ENCODE measurements around the gene SSPN. TPM values are rescaled to one million over a fixed set of nuclear protein-coding genes. Genes with fewer than 3 reads are reported as not detected.
"Not testable (repeated sequence)": the region's sequence is repeated elsewhere in the genome, so short reads cannot be mapped to it uniquely, and the experiment has no call there.

SSPN gene
- total and polyA plus RNA-seq, 4 donors, result 1.2 to 11.4 (median 6.2) TPM

- peaks cover 0 to 19% (median 0%) of the 10 kb centered on the region in 5 donors for H3K4me1 ChIP-seq (ENCODE audit: control insufficient read depth in 5 of 5, insufficient read depth in 5 of 5, low read length in 5 of 5)
- no peak for DNase-seq
- H3K27ac ChIP-seq (ENCODE audit: low read depth in 1 of 2, low read length in 1 of 2), result no peak overlapping the region
- WGBS, 2 donors, result 70 to 73% methylated on average over 4 of the region's 4 CpGs
- no peak overlapping the region for H3K4me3 ChIP-seq
- TF ChIP-seq CTCF (IDR thresholded peaks at IDR 0.05; ENCODE audit: control extremely low read depth, extremely low read depth), result no peak
- peaks cover 0 to 7% (median 4%) of the 10 kb centered on the region in 3 donors for H3K27me3 ChIP-seq (ENCODE audit: control insufficient read depth in 3 of 3, insufficient read depth in 3 of 3, low read length in 2 of 3)
- H3K36me3 ChIP-seq (ENCODE audit: control insufficient read depth in 4 of 4, insufficient read depth in 4 of 4, low read length in 4 of 4), result no peaks in the 10 kb centered on the region
- H3K9me3 ChIP-seq (ENCODE audit: control insufficient read depth in 4 of 4, insufficient read depth in 3 of 4, low read length in 3 of 4), result no peaks in the 10 kb centered on the region
- no peak for ATAC-seq (ENCODE audit: insufficient read depth, low FRiP score)
- no peak overlapping the region for H3K9ac ChIP-seq (ENCODE audit: insufficient read depth in 1 of 2, low read length in 2 of 2)
These were observed 36.1 kb downstream of the SSPN start for GRCh38 chr12:26231470-26231869.

- no peak for ATAC-seq (ENCODE audit: insufficient read depth, low FRiP score)
- Histone ChIP-seq H3K4me1 (ENCODE audit: control insufficient read depth in 5 of 5, insufficient read depth in 5 of 5, low read length in 5 of 5) (peaks cover 0 to 16% (median 0%) of the 10 kb centered on the region in 5 donors), H3K36me3 (ENCODE audit: control insufficient read depth in 4 of 4, insufficient read depth in 4 of 4, low read length in 4 of 4) (no peaks in the 10 kb centered on the region), H3K27ac (ENCODE audit: low read depth in 1 of 2, low read length in 1 of 2) (no peak overlapping the region), H3K9ac (ENCODE audit: insufficient read depth in 1 of 2, low read length in 2 of 2) (no peak overlapping the region), H3K9me3 (ENCODE audit: control insufficient read depth in 4 of 4, insufficient read depth in 3 of 4, low read length in 3 of 4) (no peaks in the 10 kb centered on the region), H3K4me3 (no peak overlapping the region), H3K27me3 (ENCODE audit: control insufficient read depth in 3 of 3, insufficient read depth in 3 of 3, low read length in 2 of 3) (peaks cover 0 to 7% (median 4%) of the 10 kb centered on the region in 3 donors)
- peak in 2 of 3 donors; percentile 68 to 78 for DNase-seq
- no peak for TF ChIP-seq CTCF (IDR thresholded peaks at IDR 0.05; ENCODE audit: control extremely low read depth, extremely low read depth)
- 80 to 94% methylated on average over 3 of the region's 3 CpGs for WGBS, 2 donors
These were observed 36.5 kb downstream of the SSPN start for GRCh38 chr12:26231921-26232320.

GRCh38 chr12:26233631-26234030, 38.3 kb downstream of the SSPN start:
- peaks cover 0 to 8% (median 0%) of the 10 kb centered on the region in 5 donors for H3K4me1 ChIP-seq (ENCODE audit: control insufficient read depth in 5 of 5, insufficient read depth in 5 of 5, low read length in 5 of 5)
- H3K36me3 ChIP-seq (ENCODE audit: control insufficient read depth in 4 of 4, insufficient read depth in 4 of 4, low read length in 4 of 4), result no peaks in the 10 kb centered on the region
- ATAC-seq (ENCODE audit: insufficient read depth, low FRiP score) (no peak), DNase-seq (peak; percentile 75 to 88 (median 78))
- TF ChIP-seq CTCF (IDR thresholded peaks at IDR 0.05; ENCODE audit: control extremely low read depth, extremely low read depth), result no peak
- H3K9me3 ChIP-seq (ENCODE audit: control insufficient read depth in 4 of 4, insufficient read depth in 3 of 4, low read length in 3 of 4), result no peaks in the 10 kb centered on the region
- no peak overlapping the region for H3K9ac ChIP-seq (ENCODE audit: insufficient read depth in 1 of 2, low read length in 2 of 2)
- H3K4me3 ChIP-seq, result no peak overlapping the region
- 92% methylated on average over 9 of the region's 9 CpGs for WGBS, 2 donors
- no peaks in the 10 kb centered on the region for H3K27me3 ChIP-seq (ENCODE audit: control insufficient read depth in 3 of 3, insufficient read depth in 3 of 3, low read length in 2 of 3)
- H3K27ac ChIP-seq (ENCODE audit: low read depth in 1 of 2, low read length in 1 of 2), result no peak overlapping the region

- 90 to 100% methylated on average over 2 of the region's 2 CpGs for WGBS, 2 donors
- H3K4me3 ChIP-seq; H3K9me3 ChIP-seq (ENCODE audit: control insufficient read depth in 4 of 4, insufficient read depth in 3 of 4, low read length in 3 of 4); H3K9ac ChIP-seq (ENCODE audit: insufficient read depth in 1 of 2, low read length in 2 of 2); DNase-seq; H3K4me1 ChIP-seq (ENCODE audit: control insufficient read depth in 5 of 5, insufficient read depth in 5 of 5, low read length in 5 of 5); H3K27ac ChIP-seq (ENCODE audit: low read depth in 1 of 2, low read length in 1 of 2); H3K36me3 ChIP-seq (ENCODE audit: control insufficient read depth in 4 of 4, insufficient read depth in 4 of 4, low read length in 4 of 4); ATAC-seq (ENCODE audit: insufficient read depth, low FRiP score); H3K27me3 ChIP-seq (ENCODE audit: control insufficient read depth in 3 of 3, insufficient read depth in 3 of 3, low read length in 2 of 3): not testable (repeated sequence)
These were observed 40.1 kb downstream of the SSPN start for GRCh38 chr12:26235465-26235864.

Measured in lung (tissue), 12 donors.